Gastrocnemius medialis (tissue), 4 donors: ENCODE data around the gene CCHCR1. TPM values are rescaled to one million over a fixed set of nuclear protein-coding genes. Genes with fewer than 3 reads are reported as not detected.
"Not testable (repeated sequence)": the region's sequence is repeated elsewhere in the genome, so short reads cannot be mapped to it uniquely, and the experiment has no call there.

ENCODE experiments used
- ATAC-seq, 2 donors: fragments of 150-250 bp; one replicate each; pipeline ENCODE4 v1.9.1; 2016
- DNase-seq, 2 donors: peaks; one replicate each; pipeline ENCODE4 v3.0.0-alpha.2; 2019
- H3K27ac ChIP-seq, 4 donors: fragments of 200-600 bp; sonication (generic); 1 replicate in 1 of 4; 2 replicates in 3 of 4; pipeline ENCODE4 v1.5.1; 2016 to 2018; ENCODE audit warnings: mild to moderate bottlenecking in 2 of 4, moderate library complexity in 1 of 4
- H3K27me3 ChIP-seq, 3 donors: fragments of 200-600 bp; sonication (generic) in 2 of 3; 1 replicate in 1 of 3; 2 replicates in 2 of 3; pipeline versions ENCODE4 v1.5.1 to v1.6.0; 2016 to 2019; ENCODE audit warnings: mild to moderate bottlenecking in 1 of 3, moderate library complexity in 1 of 3
- H3K36me3 ChIP-seq, 2 donors: fragments of 200-600 bp; sonication (generic) in 1 of 2; one replicate each; pipeline ENCODE4 v1.5.1; 2017 to 2018
- H3K4me1 ChIP-seq, 2 donors: fragments of 200-600 bp; sonication (generic) in 1 of 2; one replicate each; pipeline ENCODE4 v1.5.1; 2016 to 2017; ENCODE audit warnings: mild to moderate bottlenecking in 2 of 2
- H3K4me3 ChIP-seq, 4 donors: fragments of 200-600 bp; sonication (generic) in 3 of 4; 1 replicate in 1 of 4; 2 replicates in 3 of 4; pipeline ENCODE4 v1.5.1; 2016 to 2019; ENCODE audit warnings: mild to moderate bottlenecking in 2 of 4
- H3K9me3 ChIP-seq, 3 donors: fragments of 200-600 bp; sonication (generic) in 2 of 3; 1 replicate in 1 of 3; 2 replicates in 2 of 3; pipeline ENCODE4 v1.5.1; 2016 to 2019
- POLR2A ChIP-seq, 2 donors: fragments of 450-650 bp; IDR thresholded peaks; one replicate each; pipeline ENCODE4 v1.6.1; 2017; ENCODE audit warnings: antibody characterized with exemption in 2 of 2, mild to moderate bottlenecking in 2 of 2, moderate library complexity in 2 of 2
- in situ Hi-C, 4 donors: fragments of 200-750 bp; cut with MboI; loops; one replicate each; pipeline versions ENCODE4 v1.15.0 to v1.8.0; 2017; ENCODE audit warnings: low sequenced_read_pairs in 4 of 4
- intact Hi-C: fragments of 100-400 bp; cut with DNase I; formaldehyde crosslinking; loops from one replicate; pipeline ENCODE4 v1.15.1; 2023; ENCODE audit warnings: low total_unique reads
- total RNA-seq, 4 donors: library from RNA; depleted of rRNA; stranded (reverse); fragments of >200 nt; gene quantifications; one replicate each; pipeline versions ENCODE4 v1.1.0 to v1.2.3, GENCODE V29; 2016
- TF ChIP-seq, protein P1 (sequence below), 5 experiments: fragments of 450-650 bp in 3 of 5; fragments of 200-600 bp in 2 of 5; sonication (generic) in 2 of 5; IDR thresholded peaks in 4 of 5; conservative IDR thresholded peaks in 1 of 5; 1 replicate in 4 of 5; 2 replicates in 1 of 5; pipeline ENCODE4 v1.5.1; 2016 to 2019; ENCODE audit warnings: antibody characterized with exemption in 5 of 5, mild to moderate bottlenecking in 3 of 5, moderate library complexity in 3 of 5

The CCHCR1 gene
- total RNA-seq, 4 donors from 2014 or later, result 4.9 to 34.3 (median 7.7) TPM

- no peaks in the 10 kb centered on the region for H3K27me3 ChIP-seq
- in situ Hi-C loops (no loop called here), intact Hi-C loops (no loop called here)
- TF ChIP-seq, protein P1, sequence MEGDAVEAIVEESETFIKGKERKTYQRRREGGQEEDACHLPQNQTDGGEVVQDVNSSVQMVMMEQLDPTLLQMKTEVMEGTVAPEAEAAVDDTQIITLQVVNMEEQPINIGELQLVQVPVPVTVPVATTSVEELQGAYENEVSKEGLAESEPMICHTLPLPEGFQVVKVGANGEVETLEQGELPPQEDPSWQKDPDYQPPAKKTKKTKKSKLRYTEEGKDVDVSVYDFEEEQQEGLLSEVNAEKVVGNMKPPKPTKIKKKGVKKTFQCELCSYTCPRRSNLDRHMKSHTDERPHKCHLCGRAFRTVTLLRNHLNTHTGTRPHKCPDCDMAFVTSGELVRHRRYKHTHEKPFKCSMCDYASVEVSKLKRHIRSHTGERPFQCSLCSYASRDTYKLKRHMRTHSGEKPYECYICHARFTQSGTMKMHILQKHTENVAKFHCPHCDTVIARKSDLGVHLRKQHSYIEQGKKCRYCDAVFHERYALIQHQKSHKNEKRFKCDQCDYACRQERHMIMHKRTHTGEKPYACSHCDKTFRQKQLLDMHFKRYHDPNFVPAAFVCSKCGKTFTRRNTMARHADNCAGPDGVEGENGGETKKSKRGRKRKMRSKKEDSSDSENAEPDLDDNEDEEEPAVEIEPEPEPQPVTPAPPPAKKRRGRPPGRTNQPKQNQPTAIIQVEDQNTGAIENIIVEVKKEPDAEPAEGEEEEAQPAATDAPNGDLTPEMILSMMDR (IDR thresholded peaks at IDR 0.05 in 4 of 5, conservative IDR thresholded peaks at IDR 0.05 in 1 of 5), result no peak
- no peak for TF ChIP-seq POLR2A (IDR thresholded peaks at IDR 0.05)
- H3K27ac ChIP-seq, result no peak overlapping the region
- no peaks in the 10 kb centered on the region for H3K9me3 ChIP-seq
- ATAC-seq, result no peak
- no peaks in the 10 kb centered on the region for H3K36me3 ChIP-seq
- H3K4me1 ChIP-seq, result no peaks in the 10 kb centered on the region
- H3K4me3 ChIP-seq, result no peak overlapping the region
- no peak for DNase-seq
Observed at GRCh38 chr6:31170987-31171671, 13.5 kb upstream of the CCHCR1 start.

- Histone ChIP-seq H3K4me1 (no peaks in the 10 kb centered on the region), H3K36me3 (no peaks in the 10 kb centered on the region), H3K27ac (no peak within 1 kb of the TSS), H3K9me3 (no peaks in the 10 kb centered on the region), H3K27me3 (no peaks in the 10 kb centered on the region), H3K4me3 (no peak within 1 kb of the TSS)
- ATAC-seq (no peak), DNase-seq (no peak)
- intact Hi-C loops, result no loop called here
- TF ChIP-seq, protein P1 (IDR thresholded peaks at IDR 0.05 in 4 of 5, conservative IDR thresholded peaks at IDR 0.05 in 1 of 5), result no peak
- no peak for TF ChIP-seq POLR2A (IDR thresholded peaks at IDR 0.05)
- in situ Hi-C loops, result no loop called here
Observed at GRCh38 chr6:31170600-31170881, 12.9 kb upstream of the CCHCR1 start, which contains the start of gene POU5F1. Gene POU5F1, minus strand, starts transcription at chr6:31170682. Its CDS starts 62 bp downstream, at chr6:31170620.

DNA sequence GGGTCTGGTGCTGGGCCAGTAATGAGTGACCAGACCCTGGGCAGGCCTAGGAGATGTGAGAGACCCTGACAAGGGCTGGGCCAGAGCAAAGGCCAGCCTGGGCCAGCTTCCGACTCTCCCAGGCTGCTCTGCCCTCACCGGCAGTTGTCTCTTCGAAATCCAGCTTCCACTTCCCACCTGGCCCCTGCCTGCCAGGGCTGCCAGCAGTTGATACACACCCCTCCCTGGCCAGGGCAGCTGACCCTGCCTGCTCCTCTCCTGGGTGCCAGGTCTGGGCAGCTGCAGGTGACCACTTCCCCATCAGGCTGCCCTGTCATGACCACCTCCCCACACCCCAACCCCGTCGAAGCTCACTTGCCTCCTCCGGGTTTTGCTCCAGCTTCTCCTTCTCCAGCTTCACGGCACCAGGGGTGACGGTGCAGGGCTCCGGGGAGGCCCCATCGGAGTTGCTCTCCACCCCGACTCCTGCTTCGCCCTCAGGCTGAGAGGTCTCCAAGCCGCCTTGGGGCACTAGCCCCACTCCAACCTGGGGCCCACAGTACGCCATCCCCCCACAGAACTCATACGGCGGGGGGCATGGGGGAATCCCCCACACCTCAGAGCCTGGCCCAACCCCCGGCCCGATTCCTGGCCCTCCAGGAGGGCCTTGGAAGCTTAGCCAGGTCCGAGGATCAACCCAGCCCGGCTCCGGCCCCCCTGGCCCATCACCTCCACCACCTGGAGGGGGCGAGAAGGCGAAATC, 12.4 kb upstream of the CCHCR1 start:
- in situ Hi-C loops, H3K27ac ChIP-seq, H3K36me3 ChIP-seq, intact Hi-C loops, ATAC-seq, DNase-seq, H3K4me1 ChIP-seq, H3K9me3 ChIP-seq, H3K4me3 ChIP-seq, H3K27me3 ChIP-seq: not testable (repeated sequence)

GRCh38 chr6:31169123-31169857, 11.7 kb upstream of the CCHCR1 start:
- in situ Hi-C loops, result no loop called here
- Histone ChIP-seq H3K27me3 (no peaks in the 10 kb centered on the region), H3K4me1 (no peaks in the 10 kb centered on the region), H3K4me3 (no peak overlapping the region), H3K36me3 (no peaks in the 10 kb centered on the region), H3K9me3 (no peaks in the 10 kb centered on the region), H3K27ac (no peak overlapping the region)
- DNase-seq (no peak), ATAC-seq (no peak)
- TF ChIP-seq POLR2A (IDR thresholded peaks at IDR 0.05), result no peak
- TF ChIP-seq, protein P1 (IDR thresholded peaks at IDR 0.05 in 4 of 5, conservative IDR thresholded peaks at IDR 0.05 in 1 of 5), result no peak
- intact Hi-C loops, result no loop called here

DNA sequence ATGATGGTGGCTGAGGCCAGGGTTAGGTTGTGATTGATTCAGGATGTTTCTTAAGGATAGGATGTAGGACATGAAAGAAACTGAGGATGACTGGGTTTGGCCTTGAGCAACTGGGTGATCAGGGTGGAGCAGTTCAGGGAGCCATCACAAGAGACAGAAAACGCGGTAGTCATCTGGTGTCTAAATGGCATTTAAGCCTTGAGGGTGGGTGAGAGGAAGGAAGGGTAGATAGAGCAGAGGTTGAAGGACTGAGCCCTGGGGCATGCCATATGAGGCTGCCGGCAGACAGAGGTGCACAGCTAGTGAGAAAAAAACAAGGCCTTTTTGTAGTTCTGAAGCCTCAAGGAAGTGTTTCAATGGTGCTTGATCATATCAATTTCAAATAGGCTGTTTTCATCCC, 11.0 kb upstream of the CCHCR1 start:
- DNase-seq (no peak), ATAC-seq (no peak)
- no peak for TF ChIP-seq POLR2A (IDR thresholded peaks at IDR 0.05)
- TF ChIP-seq, protein P1 (IDR thresholded peaks at IDR 0.05 in 4 of 5, conservative IDR thresholded peaks at IDR 0.05 in 1 of 5), result no peak
- no peaks in the 10 kb centered on the region for H3K9me3 ChIP-seq
- no peaks in the 10 kb centered on the region for H3K36me3 ChIP-seq
- H3K4me1 ChIP-seq, result no peaks in the 10 kb centered on the region
- in situ Hi-C loops, result no loop called here
- intact Hi-C loops, result no loop called here
- no peak overlapping the region for H3K4me3 ChIP-seq
- H3K27ac ChIP-seq, result no peak overlapping the region
- H3K27me3 ChIP-seq, result no peaks in the 10 kb centered on the region
